SK-MEL-5 (cell line): Measurements from ENCODE around the gene EIF3L. TPM values are rescaled to one million over a fixed set of nuclear protein-coding genes. Genes with fewer than 3 reads are reported as not detected.

Experiments used
- DNase-seq: peaks from one replicate; pipeline ENCODE4 v3.0.0-alpha.2; 2016; ENCODE audit warnings: low read depth, low spot score
- in situ Hi-C: cut with HindIII; loops from 2 replicates; pipeline ENCODE4 v1.10.0; 2016; ENCODE audit warnings: low sequenced_read_pairs, high pct_unique_total_duplicates, low pct_unique_long_range_greater_than_20kb
- total RNA-seq: library from RNA; depleted of rRNA; stranded (reverse); fragments of >200 nt; shearing (Covaris generic); gene quantifications from 2 replicates; pipeline ENCODE4 v1.2.3, GENCODE V29; 2014

EIF3L gene
- total RNA-seq, 1 experiment from 2014 or later = 804 TPM

DNA sequence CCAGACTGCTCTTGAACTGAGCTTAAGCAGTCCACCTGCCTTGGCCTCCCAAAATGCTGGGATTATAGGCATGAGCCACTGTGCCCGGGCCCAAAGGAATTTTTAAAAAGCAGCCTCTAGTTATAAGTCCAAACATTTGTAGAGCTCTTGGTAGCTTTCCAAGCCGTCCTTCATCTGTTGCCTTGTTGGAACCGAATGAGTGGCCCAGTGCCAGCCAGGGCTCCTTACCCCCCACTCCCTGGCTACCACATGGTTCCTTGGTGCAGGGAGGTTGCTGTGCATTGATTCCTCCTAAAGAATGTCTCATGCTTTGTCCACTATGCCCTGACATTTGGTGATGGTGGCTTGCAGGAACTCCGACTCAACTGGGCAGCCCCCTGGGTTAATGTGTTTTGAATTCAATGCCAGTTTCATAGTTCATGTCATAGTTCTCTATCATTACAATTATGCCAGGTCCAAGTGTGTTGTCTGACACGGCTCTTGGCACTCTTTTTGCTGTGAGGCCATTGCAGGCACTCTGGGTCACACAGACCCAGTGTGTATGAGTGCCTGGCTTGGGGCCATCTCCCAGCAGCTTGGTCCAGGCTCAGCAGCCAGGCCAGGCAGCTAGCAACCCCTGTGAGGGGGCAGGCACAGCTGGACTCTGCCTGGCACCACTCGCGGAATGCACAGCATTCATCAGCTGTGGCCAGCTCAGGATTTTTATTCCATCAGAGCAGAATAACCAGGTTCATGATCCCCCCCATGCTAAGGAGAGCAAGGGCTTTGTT, 43.5 kb downstream of the EIF3L start:
- DNase-seq = no peak
- in situ Hi-C loops = no loop called here

- no peak for DNase-seq
- in situ Hi-C loops = no loop called here
These were observed 44.4 kb downstream of the EIF3L start for GRCh38 chr22:37893583-37893983.

DNA sequence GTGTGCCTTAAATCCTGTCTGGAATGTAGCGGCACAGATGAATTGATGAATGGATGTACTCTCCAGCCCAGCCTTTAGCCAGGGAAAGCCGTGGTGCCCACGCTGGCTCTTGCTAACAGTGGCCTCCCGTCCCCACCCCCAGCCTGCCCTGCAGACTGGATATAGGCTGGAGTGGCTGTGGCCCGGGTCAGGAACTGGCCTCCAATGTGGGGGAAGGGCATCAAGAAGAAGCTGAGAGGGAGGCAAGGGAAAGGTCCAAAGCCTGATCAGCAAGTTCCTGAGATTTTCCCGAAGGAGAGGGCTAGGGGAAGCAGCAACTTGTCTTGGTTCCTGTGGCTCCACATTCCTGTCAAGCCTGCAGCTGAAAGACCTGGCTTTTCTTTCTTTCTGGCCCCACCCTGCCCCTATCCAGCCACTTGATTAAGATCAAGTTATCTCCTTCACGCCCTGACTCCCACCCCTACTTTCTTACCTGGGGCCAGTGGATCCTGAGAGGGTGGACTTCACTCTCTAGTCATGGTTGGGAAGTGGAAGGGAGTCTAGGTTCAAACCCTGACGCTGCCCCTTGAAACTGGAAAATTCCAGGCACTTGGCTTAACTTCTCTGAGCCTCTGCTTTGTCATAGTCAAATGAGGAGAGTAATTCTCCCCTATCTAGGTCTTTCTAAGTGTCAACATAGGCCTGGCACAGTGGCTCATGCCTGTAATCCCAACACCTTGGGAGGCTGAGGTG, 45.9 kb downstream of the EIF3L start:
- no peak for DNase-seq
- in situ Hi-C loops = no loop called here

DNA sequence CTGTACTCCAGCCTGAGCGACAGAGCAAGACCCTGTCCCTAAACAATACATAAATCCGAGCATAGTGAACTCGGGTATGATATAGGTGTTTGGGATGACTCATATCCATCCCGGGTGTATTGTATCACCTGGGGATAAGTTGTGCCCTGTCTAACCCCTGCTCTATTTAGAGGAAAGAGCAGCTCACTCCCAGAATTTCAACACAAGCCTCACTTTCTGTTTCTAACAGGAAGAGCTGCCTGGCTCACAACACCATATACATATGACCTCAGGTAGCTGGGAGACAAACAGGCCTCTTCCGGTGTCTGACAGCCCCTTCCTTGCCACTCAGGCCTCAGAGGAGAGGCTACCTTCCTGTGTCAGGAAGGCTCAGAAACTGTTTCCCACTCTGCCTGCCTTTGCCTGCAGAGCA, 47.0 kb downstream of the EIF3L start:
- in situ Hi-C loops = no loop called here
- DNase-seq = peak; percentile 30

DNA sequence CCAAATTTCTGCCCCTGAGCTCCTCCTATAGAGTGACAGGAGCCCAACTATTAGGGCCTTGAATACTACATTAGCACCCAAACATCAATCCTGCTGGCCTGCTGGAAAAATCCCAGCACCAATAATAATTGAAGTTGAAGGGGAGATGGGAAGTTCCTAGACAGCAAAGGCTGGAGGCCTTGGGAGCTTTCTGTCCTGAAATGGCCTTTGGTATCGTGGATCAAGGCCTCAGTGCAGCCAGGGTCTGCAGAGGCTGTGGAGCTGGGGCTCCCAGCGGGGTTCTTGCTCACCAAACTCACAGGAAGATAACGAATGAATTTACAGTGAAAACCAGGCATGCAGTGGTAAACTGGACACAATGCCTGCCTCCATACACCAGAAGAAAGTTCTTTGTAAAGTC, 47.7 kb downstream of the EIF3L start:
- in situ Hi-C loops = no loop called here
- DNase-seq = no peak

DNA sequence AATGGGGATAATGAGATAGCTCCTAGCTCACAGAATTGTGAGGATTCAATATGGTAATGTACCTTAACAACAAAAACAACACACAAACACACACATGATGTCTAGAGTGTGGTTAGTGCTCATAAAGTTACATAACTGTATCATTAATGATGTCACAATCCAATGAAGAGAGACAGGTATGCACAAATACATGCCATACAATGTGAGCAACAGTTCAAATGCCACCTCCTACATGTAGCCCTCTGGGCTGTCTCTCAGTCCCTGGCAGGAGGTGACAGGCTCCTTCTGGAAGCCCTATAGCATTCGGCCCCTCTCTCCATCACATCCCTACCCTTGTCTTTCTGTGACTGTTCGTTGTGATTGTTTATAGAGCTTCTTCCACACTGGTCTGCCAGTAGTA, 48.6 kb downstream of the EIF3L start:
- DNase-seq = no peak
- in situ Hi-C loops = no loop called here

DNA sequence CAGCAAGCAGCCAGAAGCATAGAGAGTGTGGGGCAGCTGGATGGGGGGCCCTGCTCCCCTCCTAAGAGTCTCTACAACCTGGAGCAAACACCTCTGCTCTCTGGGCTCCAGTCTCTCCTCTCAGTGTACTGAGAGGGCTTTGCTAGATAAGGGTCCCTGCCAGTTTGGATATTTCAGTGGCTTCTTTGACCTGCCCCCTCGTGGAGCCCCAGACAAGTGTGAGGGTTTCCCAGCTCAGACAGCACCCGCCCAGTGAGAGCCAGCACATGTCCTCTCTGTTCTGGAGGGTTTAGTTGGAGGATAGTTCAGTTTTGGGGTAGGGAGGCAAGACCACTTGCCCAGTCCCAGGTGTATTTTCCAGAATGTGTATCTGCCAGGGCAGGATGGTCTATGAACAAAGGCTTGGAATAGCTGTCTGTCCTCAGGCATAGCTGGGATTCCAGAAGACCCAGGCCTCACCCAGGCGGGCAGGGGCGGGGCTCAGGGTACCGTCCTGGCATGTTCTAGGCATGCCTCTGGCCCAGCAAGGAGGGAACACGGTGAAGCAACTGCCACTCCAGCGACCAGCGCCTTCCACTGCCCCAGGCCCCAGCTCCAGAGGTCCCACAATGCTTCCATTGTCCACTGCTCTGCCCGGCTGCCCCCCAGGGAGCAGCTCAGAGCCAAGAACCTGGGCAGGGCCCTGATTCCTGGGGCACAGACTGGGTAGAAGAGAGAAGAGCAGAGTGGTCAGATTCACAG, 49.4 kb downstream of the EIF3L start:
- in situ Hi-C loops = no loop called here
- DNase-seq = peak; percentile 93

GRCh38 chr22:37904572-37905533, 55.6 kb downstream of the EIF3L start:
- peak; percentile 61 for DNase-seq
- in situ Hi-C loops = no loop called here

DNA sequence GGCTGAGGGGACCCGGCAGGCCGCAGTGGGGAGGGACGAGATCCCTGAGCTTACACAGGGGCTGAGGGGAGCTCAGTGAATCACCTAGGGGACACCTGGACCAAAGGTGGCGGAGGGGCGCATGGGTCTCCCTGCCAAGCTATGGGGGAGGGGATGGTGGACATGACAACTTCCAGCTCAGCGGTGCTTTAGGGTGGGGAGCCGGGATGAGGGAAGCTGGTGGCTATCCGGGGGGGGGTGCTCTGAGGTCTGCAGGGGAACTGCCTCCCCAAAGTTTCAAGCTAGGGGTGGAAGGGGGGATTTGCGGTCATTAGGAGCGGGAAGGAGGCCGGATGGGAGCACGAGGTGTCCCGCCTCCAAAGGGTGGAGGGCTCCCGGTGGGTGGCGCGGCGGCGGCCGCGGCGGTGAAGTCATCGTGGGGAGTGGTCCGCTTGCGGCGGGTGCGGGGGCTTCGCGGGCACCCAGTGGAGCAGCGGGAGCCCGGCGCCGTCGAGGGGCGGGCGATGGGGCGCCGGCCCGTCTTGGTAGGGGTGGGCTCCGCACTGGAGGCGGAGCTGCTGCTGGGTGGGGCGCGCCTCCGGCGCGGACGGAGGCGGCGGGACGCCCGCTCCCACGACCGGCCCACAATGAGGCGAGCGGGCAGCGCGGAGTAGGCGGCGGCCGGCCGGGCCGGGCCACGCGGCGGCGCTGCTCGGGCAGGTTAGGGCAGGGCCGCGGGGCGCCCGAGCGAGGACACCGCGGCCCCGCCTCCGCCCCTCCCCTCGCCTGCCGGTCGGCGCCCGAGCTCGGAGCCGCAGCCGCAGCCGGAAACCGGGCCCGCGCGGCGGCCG, 56.5 kb downstream of the EIF3L start, which contains the start of gene MICALL1:
MICALL1 (plus strand) TSS at position 764 of the 830 bp plus-strand sequence. CDS start 126 bp downstream, outside the sequence.
- in situ Hi-C loops = no loop called here
- DNase-seq = peak; percentile 79

DNA sequence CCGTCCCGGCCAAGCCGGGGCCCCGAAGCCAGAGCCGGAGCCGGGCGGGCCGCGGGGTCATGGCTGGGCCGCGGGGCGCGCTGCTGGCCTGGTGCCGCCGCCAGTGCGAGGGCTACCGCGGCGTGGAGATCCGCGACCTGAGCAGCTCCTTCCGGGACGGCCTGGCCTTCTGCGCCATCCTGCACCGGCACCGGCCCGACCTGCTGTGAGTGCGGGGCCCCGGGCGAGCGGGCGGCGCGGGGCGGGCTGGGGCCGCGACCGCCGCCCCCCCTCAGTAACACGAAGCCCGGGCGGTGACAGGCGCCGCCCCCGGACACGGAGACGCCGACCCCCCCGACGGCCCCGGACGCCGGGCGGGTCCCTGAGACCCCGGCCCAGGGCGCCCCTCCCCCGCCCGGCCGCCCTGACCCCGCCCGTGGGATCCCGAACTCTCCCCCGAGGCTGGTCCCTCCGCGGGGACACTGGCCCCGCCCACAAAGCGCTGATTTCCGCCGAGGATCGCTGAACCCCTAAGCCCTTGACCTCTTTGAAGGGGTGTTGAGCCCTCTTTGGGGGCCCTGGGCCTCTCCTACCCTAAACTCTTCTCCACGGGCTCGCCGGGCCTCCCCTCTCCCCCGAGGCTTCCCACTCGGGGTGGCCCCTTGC, 57.3 kb downstream of the EIF3L start:
- no peak for DNase-seq
- in situ Hi-C loops = no loop called here

DNA sequence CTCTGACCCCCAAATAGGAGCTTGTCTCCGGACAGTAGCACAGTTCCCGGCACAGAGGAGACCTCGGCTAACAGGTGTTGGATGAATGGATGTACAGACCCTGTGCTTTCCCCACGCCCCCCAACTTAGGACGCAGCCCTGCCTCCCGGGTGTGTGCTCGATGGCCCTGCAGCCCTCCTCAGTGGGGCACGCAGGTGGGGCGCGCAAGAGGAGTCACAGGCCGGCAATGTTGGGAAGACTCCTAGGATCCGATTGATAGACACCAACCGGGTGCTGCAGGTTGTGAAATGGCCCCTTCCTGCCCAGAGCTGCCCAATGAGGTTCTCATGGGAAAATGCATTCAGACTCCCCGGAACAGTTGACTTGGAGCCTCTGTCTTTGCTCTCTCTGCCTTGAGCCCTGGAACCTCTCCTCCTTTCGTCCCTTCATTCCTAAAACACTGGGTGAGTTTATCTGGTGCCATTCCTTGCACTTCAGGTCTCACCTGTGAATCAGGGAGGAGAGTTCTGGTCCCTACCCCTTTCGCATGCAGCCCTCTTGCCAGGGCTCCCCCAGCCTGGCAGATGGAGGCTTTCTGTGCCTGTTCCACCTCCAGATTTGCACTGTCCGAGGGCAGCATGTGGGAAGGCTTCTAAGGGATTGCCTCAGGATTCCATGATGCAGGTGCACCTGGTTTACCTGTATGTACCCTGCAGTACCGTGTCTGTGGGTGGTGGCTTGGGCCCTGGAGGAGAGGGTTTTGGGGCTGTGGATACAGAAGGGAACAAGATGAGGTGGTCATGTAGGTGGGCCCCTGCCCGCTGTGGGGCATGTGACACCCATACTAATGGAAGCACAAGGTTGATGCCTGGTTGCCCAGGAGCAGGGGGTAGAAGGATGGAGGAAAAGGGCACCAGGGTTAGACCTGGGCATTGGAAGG, 58.1 kb downstream of the EIF3L start:
- DNase-seq = no peak
- in situ Hi-C loops = no loop called here

DNA sequence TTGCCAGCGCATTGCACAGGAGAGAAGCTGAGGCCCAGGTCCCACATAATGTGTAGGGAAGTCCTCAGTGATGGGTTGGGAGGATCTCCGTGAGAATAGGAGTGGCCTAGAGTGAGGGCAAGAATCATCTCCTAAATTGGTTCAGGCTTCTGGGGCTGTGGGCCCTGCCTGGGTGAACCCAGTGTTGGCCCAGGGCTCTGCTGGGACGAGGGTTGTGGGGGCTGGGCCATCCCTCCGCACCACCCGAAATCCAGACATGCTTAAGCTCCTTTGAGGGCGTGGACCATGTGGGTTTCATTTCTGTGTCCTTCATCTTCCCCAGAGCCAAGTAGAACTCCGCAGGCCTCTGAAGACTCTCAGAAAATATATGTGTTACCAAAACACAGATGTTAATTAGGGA, 60.5 kb downstream of the EIF3L start:
- in situ Hi-C loops = no loop called here
- no peak for DNase-seq

GRCh38 chr22:37910890-37911672, 61.9 kb downstream of the EIF3L start:
- in situ Hi-C loops = no loop called here
- peak; percentile 40 for DNase-seq

DNA sequence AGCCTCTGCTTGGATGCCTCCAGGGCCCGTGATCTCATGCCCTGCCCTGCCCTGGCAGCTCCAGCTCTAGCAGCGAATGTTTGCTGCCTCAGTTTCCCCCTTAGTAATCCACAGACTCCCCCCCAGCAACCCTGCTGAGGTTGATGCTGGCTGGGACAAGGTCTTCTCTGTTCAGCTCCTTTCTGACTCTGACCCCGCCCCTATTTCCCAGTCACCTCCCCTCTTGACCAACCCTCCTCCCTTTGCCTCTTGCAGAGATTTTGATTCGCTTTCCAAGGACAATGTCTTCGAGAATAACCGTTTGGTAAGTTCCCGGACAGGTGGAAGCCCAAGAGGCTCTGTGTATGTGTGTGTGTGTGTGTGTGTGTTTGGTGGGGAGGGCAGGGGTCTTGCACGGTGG, 62.5 kb downstream of the EIF3L start:
- DNase-seq = peak; percentile 61
- in situ Hi-C loops = no loop called here
